H1 (cell line): ENCODE measurements around the gene FAU. TPM values are rescaled to one million over a fixed set of nuclear protein-coding genes. Genes with fewer than 3 reads are reported as not detected.

Experiments used
- CTCF ChIA-PET: fragments of 300-600 bp; sonication (Branson Sonifier 250); formaldehyde crosslinking; loops from one replicate; lab custom pipeline; 2021; ENCODE audit not compliant: partially characterized antibody; lab: Charles Lee
- POLR2A ChIA-PET: fragments of 300-600 bp; sonication (Branson Sonifier 250); formaldehyde crosslinking; loops from one replicate; lab custom pipeline; 2021; ENCODE audit warnings: inconsistent platforms; ENCODE audit not compliant: partially characterized antibody; lab: Charles Lee
- DNase-seq, 2 experiments: peaks; one replicate each; pipeline versions ENCODE4 v3.0.0 to v3.0.0-alpha.2; 2010 to 2022; ENCODE audit warnings: low spot score in 2 of 2, low read depth in 1 of 2, mixed read lengths in 1 of 2
- FAIRE-seq: peaks from 2 replicates; lab custom pipeline; 2011; peaks lifted over from hg19 to GRCh38; lab: Jason Lieb, UNC
- H2AFZ ChIP-seq: 2 replicates; pipeline ENCODE4 v1.8.1; 2012; ENCODE audit warnings: low read length, inconsistent platforms
- H2AK5ac ChIP-seq: 2 replicates; pipeline ENCODE4 v1.6.1; 2013; ENCODE audit warnings: low read depth, low read length
- H2BK120ac ChIP-seq: replicated peaks from 2 replicates; pipeline ENCODE3; 2013; ENCODE audit warnings: low read depth, low read length, inconsistent platforms
- H2BK12ac ChIP-seq: 2 replicates; pipeline ENCODE4 v1.6.1; 2013; ENCODE audit warnings: low read depth, low read length
- H2BK15ac ChIP-seq: 2 replicates; pipeline ENCODE4 v1.6.1; 2013; ENCODE audit warnings: low read length
- H2BK20ac ChIP-seq: 2 replicates; pipeline ENCODE4 v1.6.1; 2013; ENCODE audit warnings: low read length
- H2BK5ac ChIP-seq: 2 replicates; pipeline ENCODE4 v1.6.1; 2013; ENCODE audit warnings: low read depth, low read length
- H3K14ac ChIP-seq: 2 replicates; pipeline ENCODE4 v1.6.1; 2013; ENCODE audit warnings: inconsistent platforms; ENCODE audit not compliant: insufficient read length
- H3K18ac ChIP-seq: 2 replicates; pipeline ENCODE4 v1.6.1; 2013; ENCODE audit warnings: low read length; ENCODE audit errors: extremely low read depth
- H3K23ac ChIP-seq: 2 replicates; pipeline ENCODE4 v1.6.1; 2013; ENCODE audit warnings: inconsistent platforms; ENCODE audit not compliant: insufficient read length
- H3K23me2 ChIP-seq: 2 replicates; pipeline ENCODE4 v1.6.1; 2013; ENCODE audit warnings: low read depth, low read length
- H3K27ac ChIP-seq: 2 replicates; pipeline ENCODE4 v1.6.1; 2011; ENCODE audit warnings: low read depth, low read length, inconsistent platforms
- H3K27me3 ChIP-seq, 4 experiments: replicated peaks in 1 of 4; 1 replicate in 1 of 4; 2 replicates in 3 of 4; pipeline versions ENCODE4 v1.6.1 to v1.8.1; 2011 to 2013; ENCODE audit warnings: low read length in 3 of 4, mild to moderate bottlenecking in 3 of 4, inconsistent platforms in 2 of 4, mixed read lengths in 2 of 4, moderate library complexity in 1 of 4; ENCODE audit not compliant: control insufficient read depth in 3 of 4, insufficient read depth in 3 of 4; ENCODE audit errors: extremely low read depth in 1 of 4
- H3K36me3 ChIP-seq, 4 experiments: 2 replicates each; pipeline versions ENCODE4 v1.6.1 to v1.8.1; 2011 to 2013; ENCODE audit warnings: mild to moderate bottlenecking in 4 of 4, low read length in 3 of 4, moderate library complexity in 2 of 4, control low read depth in 1 of 4, inconsistent platforms in 1 of 4; ENCODE audit not compliant: insufficient read depth in 4 of 4, control insufficient read depth in 2 of 4
- H3K4ac ChIP-seq: replicated peaks from 2 replicates; pipeline ENCODE3; 2013; ENCODE audit warnings: low read length, low read depth, mixed read lengths, inconsistent platforms; ENCODE audit not compliant: insufficient read length
- H3K4me1 ChIP-seq, 4 experiments: replicated peaks in 1 of 4; 1 replicate in 1 of 4; 2 replicates in 3 of 4; pipeline versions ENCODE4 v1.6.1 to v1.8.1; 2011 to 2013; ENCODE audit warnings: low read length in 3 of 4, inconsistent platforms in 2 of 4, mixed read lengths in 1 of 4; ENCODE audit not compliant: insufficient read depth in 4 of 4, control insufficient read depth in 3 of 4
- H3K4me2 ChIP-seq, 2 experiments: 2 replicates each; pipeline versions ENCODE4 v1.6.1 to v1.8.1; 2011 to 2013; ENCODE audit warnings: low read depth in 2 of 2, low read length in 2 of 2, control low read depth in 1 of 2, inconsistent platforms in 1 of 2, mild to moderate bottlenecking in 1 of 2; ENCODE audit not compliant: insufficient read depth in 1 of 2
- H3K4me3 ChIP-seq, 4 experiments: fragments of 200-600, 300-600 bp in 1 of 4; sonication (generic), shearing (Covaris generic), sonication (Bioruptor Twin) in 1 of 4; 2 replicates each; pipeline versions ENCODE4 v1.5.1 to v1.8.1; 2011 to 2016; ENCODE audit warnings: low read length in 4 of 4, low read depth in 3 of 4, control low read depth in 2 of 4, inconsistent platforms in 2 of 4, mild to moderate bottlenecking in 2 of 4, mixed read lengths in 1 of 4, moderate library complexity in 1 of 4; ENCODE audit not compliant: insufficient read depth in 2 of 4; ENCODE audit errors: extremely low read depth in 1 of 4
- H3K56ac ChIP-seq: replicated peaks from 2 replicates; pipeline ENCODE3; 2013; ENCODE audit warnings: low read depth, mild to moderate bottlenecking, mixed read lengths, low read length, inconsistent platforms; ENCODE audit not compliant: insufficient read length
- H3K79me1 ChIP-seq: 2 replicates; pipeline ENCODE4 v1.6.1; 2013; ENCODE audit warnings: low read depth, low read length, control low read depth
- H3K79me2 ChIP-seq, 2 experiments: 2 replicates each; pipeline versions ENCODE4 v1.6.1 to v1.8.1; 2012 to 2013; ENCODE audit warnings: low read length in 2 of 2, mild to moderate bottlenecking in 2 of 2, inconsistent platforms in 1 of 2; ENCODE audit not compliant: insufficient read depth in 2 of 2, control insufficient read depth in 1 of 2
- H3K9ac ChIP-seq, 4 experiments: replicated peaks in 1 of 4; 1 replicate in 1 of 4; 2 replicates in 3 of 4; pipeline versions ENCODE4 v1.6.1 to v1.8.1; 2011 to 2013; ENCODE audit warnings: low read depth in 3 of 4, low read length in 3 of 4, control low read depth in 2 of 4, mild to moderate bottlenecking in 2 of 4, moderate library complexity in 2 of 4, inconsistent platforms in 1 of 4; ENCODE audit errors: extremely low read depth in 1 of 4
- H3K9me3 ChIP-seq, 2 experiments: 2 replicates each; pipeline versions ENCODE4 v1.6.1 to v1.8.1; 2012 to 2013; ENCODE audit warnings: mild to moderate bottlenecking in 2 of 2, moderate library complexity in 2 of 2, control low read depth in 1 of 2, inconsistent platforms in 1 of 2, low read depth in 1 of 2, low read length in 1 of 2, mixed read lengths in 1 of 2; ENCODE audit not compliant: insufficient read depth in 2 of 2
- H4K20me1 ChIP-seq, 2 experiments: replicated peaks in 1 of 2; 2 replicates each; pipeline versions ENCODE3 to v1.8.1; 2011 to 2013; ENCODE audit warnings: inconsistent platforms in 2 of 2, low read length in 2 of 2, mild to moderate bottlenecking in 1 of 2; ENCODE audit not compliant: insufficient read depth in 2 of 2, control insufficient read depth in 1 of 2
- H4K5ac ChIP-seq: 2 replicates; pipeline ENCODE4 v1.6.1; 2013; ENCODE audit warnings: low read length, low read depth, mixed read lengths, inconsistent platforms; ENCODE audit not compliant: insufficient read length
- H4K8ac ChIP-seq: 2 replicates; pipeline ENCODE4 v1.8.0; 2013; ENCODE audit warnings: mild to moderate bottlenecking, moderate library complexity, low read length, inconsistent platforms; ENCODE audit not compliant: insufficient read depth; ENCODE audit errors: extremely low read depth
- H4K91ac ChIP-seq: replicated peaks from 2 replicates; pipeline ENCODE3; 2013; ENCODE audit warnings: low read length, mixed read lengths, inconsistent platforms; ENCODE audit not compliant: insufficient read length
- CBX8 ChIP-seq: fragments of 300-800, 300-1000 bp; sonication (generic); IDR thresholded peaks from 2 replicates; pipeline ENCODE4 v1.7.1; 2016; ENCODE audit warnings: low read depth, low read length, borderline replicate concordance
- EP300 ChIP-seq, 2 experiments: IDR thresholded peaks; 1 replicate in 1 of 2; 2 replicates in 1 of 2; pipeline ENCODE4 v1.6.1; 2011 to 2012; ENCODE audit warnings: low read depth in 2 of 2, low read length in 2 of 2, mild to moderate bottlenecking in 2 of 2, borderline replicate concordance in 1 of 2, inconsistent platforms in 1 of 2, moderate library complexity in 1 of 2
- KDM1A ChIP-seq: fragments of 200-600, 300-600 bp; sonication (generic); IDR thresholded peaks from 2 replicates; pipeline ENCODE4 v1.7.1; 2016; ENCODE audit warnings: mild to moderate bottlenecking, low read length, borderline replicate concordance
- whole genome bisulfite sequencing, 2 experiments: shearing (Covaris generic) in 1 of 2; methylation state at CpG; one replicate each; pipeline versions ENCODE4 v1.1.6 to v1.1.7; 2013 to 2015; ENCODE audit warnings: low lambda C conversion rate in 2 of 2, mixed read lengths in 2 of 2, inconsistent platforms in 1 of 2, low coverage in 1 of 2, missing lambda C conversion rate in 1 of 2; ENCODE audit not compliant: insufficient replicate concordance in 2 of 2, insufficient coverage in 1 of 2, insufficient read length in 1 of 2; ENCODE audit errors: extremely low coverage in 1 of 2, missing lambda C conversion rate in 1 of 2; 5-methylcytosine and 5-hydroxymethylcytosine counted together
- polyA plus RNA-seq, 7 experiments: library from polyadenylated mRNA; depleted of rRNA in 3 of 7; stranded (reverse) in 5 of 7; unstranded in 2 of 7; fragments of >200 nt in 5 of 7; fragments of 200-250 nt in 2 of 7; gene quantifications; 1 replicate in 5 of 7; 2 replicates in 1 of 7; 4 replicates in 1 of 7; pipeline versions ENCODE4 v1.2.1 to v1.2.3, GENCODE V29; 2011 to 2013; ENCODE audit warnings: missing spikeins in 2 of 7, mixed read lengths in 2 of 7
- total RNA-seq: library from RNA; stranded (reverse); fragmentation: NEBNext Ultra II Directional; extraction: Animal tissue kit (Norgen Biotek cat#: 25700); gene quantifications from 2 replicates; pipeline ENCODE4 v1.2.1, GENCODE V29; 2021

The FAU gene
- total and polyA plus RNA-seq, 2 of the 8 experiments (the other 6 are each of a cell fraction or from before 2014, with no cell fraction given): 826 to 896 TPM

- no peak overlapping the region for H3K4me3 ChIP-seq
- H2BK120ac ChIP-seq: no peak overlapping the region
- H3K14ac ChIP-seq: no peak overlapping the region
- H4K5ac ChIP-seq: no peak overlapping the region
- H3K27ac ChIP-seq: no peak overlapping the region
- no peak overlapping the region for H3K9ac ChIP-seq
- H2BK5ac ChIP-seq: no peak overlapping the region
- H3K23ac ChIP-seq: no peak overlapping the region
- H3K18ac ChIP-seq: no peak overlapping the region
- no peak overlapping the region for H3K4ac ChIP-seq
- H4K91ac ChIP-seq: no peak overlapping the region
- ChIA-PET CTCF (interaction anchor here (0.6 to 2.0 kb wide), 7 partner anchors 13 to 439 kb away, joined by 3 to 9 read pairs (median 3); partner anchors contain the start of gene TM7SF2), POLR2A (interaction anchor here (0.8 to 16.8 kb wide), 8 partner anchors 7 to 407 kb away, joined by 3 to 230 read pairs (median 5); partner anchors contain the start of genes ARL2, CDCA5, SF1 and TM7SF2)
- H2BK15ac ChIP-seq: no peak overlapping the region
- H3K4me2 ChIP-seq: no peak overlapping the region
- FAIRE-seq (no peak), DNase-seq (no peak)
- H3K23me2 ChIP-seq: no peaks in the 10 kb centered on the region
- no peak overlapping the region for H2BK20ac ChIP-seq
- no peak overlapping the region for H3K56ac ChIP-seq
- H3K4me1 ChIP-seq: peaks cover 0 to 1% (median under 1%) of the 10 kb centered on the region in 4 experiments; a peak in 1 of 7 replicates
- H2AK5ac ChIP-seq: no peak overlapping the region
- no peaks in the 10 kb centered on the region for H3K9me3 ChIP-seq
- H4K8ac ChIP-seq: no peak overlapping the region; the same call in 1 of the 2 replicates
- no peaks in the 10 kb centered on the region for H4K20me1 ChIP-seq
- H3K36me3 ChIP-seq: peaks cover 2 to 13% (median 10%) of the 10 kb centered on the region in 4 experiments; a peak in 5 of 8 replicates
- WGBS, 2 experiments: 94% methylated on average over 4 of the region's 4 CpGs; no CpG with 5 or more reads in 1 of the 2 experiments
- H3K79me1 ChIP-seq: peaks cover 6% of the 10 kb centered on the region; the same call in 1 of the 2 replicates
- no peaks in the 10 kb centered on the region for H3K27me3 ChIP-seq
- 0 out of 4 replicates have a peak, but pooled peaks cover 0 to 4% of the 10 kb centered on the region in 2 experiments for H3K79me2 ChIP-seq
- H2AFZ ChIP-seq: no peak overlapping the region
- H2BK12ac ChIP-seq: no peak overlapping the region
- TF ChIP-seq KDM1A (no peak), CBX8 (no peak), EP300 (IDR thresholded peaks at IDR 0.05; ENCODE audit: borderline replicate concordance in 1 of 2, low read depth in 2 of 2, low read length in 2 of 2) (no peak)
These were observed 31.3 kb downstream of the FAU start for GRCh38 chr11:65090628-65091027.
